ENCODE results near the gene SHOC2.

DNA sequence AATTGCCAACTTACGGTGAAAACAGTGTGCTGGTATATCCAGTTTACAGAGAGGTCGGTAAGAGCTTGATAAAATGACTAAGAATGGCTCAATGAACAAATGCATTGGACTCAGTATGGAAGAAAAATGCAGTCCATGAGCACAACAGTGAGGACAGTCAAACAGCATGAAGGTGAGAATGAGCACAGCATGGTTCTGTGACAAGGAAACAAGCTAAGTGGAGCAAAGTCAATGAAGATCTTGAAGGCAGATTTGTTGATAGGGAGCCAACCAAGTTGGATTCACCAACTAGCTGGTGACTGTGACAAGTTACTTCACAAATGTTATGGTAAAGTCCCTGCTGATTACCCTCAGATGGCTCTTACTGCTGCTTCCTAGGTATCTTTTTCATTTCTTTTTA is 75.9 kb downstream of the SHOC2 start:
- TF ChIP-seq ZNF24 (IDR thresholded peaks at IDR 0.05) (no peak), POLR2A (conservative IDR thresholded peaks at IDR 0.05) (no peak), SREBF1 (IDR thresholded peaks at IDR 0.05; ENCODE audit: borderline replicate concordance, low read depth, low read length) (no peak), EZH2 (IDR thresholded peaks at IDR 0.05; ENCODE audit: borderline replicate concordance, low read depth, low read length) (no peak), PHB2 (IDR thresholded peaks at IDR 0.05; ENCODE audit: low read depth) (no peak), ETV6 (IDR thresholded peaks at IDR 0.05; ENCODE audit: borderline replicate concordance in 1 of 2, low read depth in 2 of 2, low read length in 1 of 2) (no peak), ETV6 (CRISPR knock-in tag; IDR thresholded peaks at IDR 0.05; ENCODE audit: borderline replicate concordance) (no peak), NFIC (IDR thresholded peaks at IDR 0.05) (no peak), HNRNPH1 (optimal IDR thresholded peaks at IDR 0.05; ENCODE audit: low read depth, low read length) (no peak), HSF4 (CRISPR knock-in tag; IDR thresholded peaks at IDR 0.05; ENCODE audit: borderline replicate concordance) (no peak)
- TF ChIP-seq, protein P1, sequence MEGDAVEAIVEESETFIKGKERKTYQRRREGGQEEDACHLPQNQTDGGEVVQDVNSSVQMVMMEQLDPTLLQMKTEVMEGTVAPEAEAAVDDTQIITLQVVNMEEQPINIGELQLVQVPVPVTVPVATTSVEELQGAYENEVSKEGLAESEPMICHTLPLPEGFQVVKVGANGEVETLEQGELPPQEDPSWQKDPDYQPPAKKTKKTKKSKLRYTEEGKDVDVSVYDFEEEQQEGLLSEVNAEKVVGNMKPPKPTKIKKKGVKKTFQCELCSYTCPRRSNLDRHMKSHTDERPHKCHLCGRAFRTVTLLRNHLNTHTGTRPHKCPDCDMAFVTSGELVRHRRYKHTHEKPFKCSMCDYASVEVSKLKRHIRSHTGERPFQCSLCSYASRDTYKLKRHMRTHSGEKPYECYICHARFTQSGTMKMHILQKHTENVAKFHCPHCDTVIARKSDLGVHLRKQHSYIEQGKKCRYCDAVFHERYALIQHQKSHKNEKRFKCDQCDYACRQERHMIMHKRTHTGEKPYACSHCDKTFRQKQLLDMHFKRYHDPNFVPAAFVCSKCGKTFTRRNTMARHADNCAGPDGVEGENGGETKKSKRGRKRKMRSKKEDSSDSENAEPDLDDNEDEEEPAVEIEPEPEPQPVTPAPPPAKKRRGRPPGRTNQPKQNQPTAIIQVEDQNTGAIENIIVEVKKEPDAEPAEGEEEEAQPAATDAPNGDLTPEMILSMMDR (IDR thresholded peaks at IDR 0.05 in 2 of 3, conservative IDR thresholded peaks at IDR 0.05 in 1 of 3; ENCODE audit: insufficient read depth in 2 of 3, low read depth in 1 of 3, low read length in 3 of 3): no peak

Measured in K562 (cell line).